Liver (tissue), 9 donors: ENCODE measurements around the gene GGA2. TPM values are rescaled to one million over a fixed set of nuclear protein-coding genes. Genes with fewer than 3 reads are reported as not detected.

Experiments used
- DNase-seq: peaks from one replicate; pipeline ENCODE4 v3.0.0-alpha.2; 2017; ENCODE audit warnings: low spot score
- H3K27ac ChIP-seq, 2 donors: one replicate each; pipeline ENCODE4 v1.7.0; 2013; ENCODE audit warnings: inconsistent platforms in 2 of 2, low read length in 2 of 2, control low read depth in 1 of 2, low read depth in 1 of 2, mild to moderate bottlenecking in 1 of 2
- H3K27me3 ChIP-seq, 4 donors: one replicate each; pipeline versions ENCODE4 v1.6.1 to v1.7.0; 2013; ENCODE audit warnings: low read length in 3 of 4, inconsistent platforms in 1 of 4, mild to moderate bottlenecking in 1 of 4, moderate library complexity in 1 of 4; ENCODE audit not compliant: control insufficient read depth in 4 of 4, insufficient read depth in 4 of 4
- H3K36me3 ChIP-seq, 4 donors: one replicate each; pipeline versions ENCODE4 v1.6.1 to v1.7.0; 2013; ENCODE audit warnings: low read length in 3 of 4, mild to moderate bottlenecking in 3 of 4, low read depth in 1 of 4, moderate library complexity in 1 of 4; ENCODE audit not compliant: control insufficient read depth in 4 of 4, insufficient read depth in 3 of 4
- H3K4me1 ChIP-seq, 4 donors: one replicate each; pipeline versions ENCODE4 v1.6.1 to v1.7.0; 2013; ENCODE audit warnings: low read length in 3 of 4, mild to moderate bottlenecking in 3 of 4, moderate library complexity in 1 of 4; ENCODE audit not compliant: control insufficient read depth in 4 of 4, insufficient read depth in 4 of 4
- H3K4me3 ChIP-seq, 3 donors: one replicate each; pipeline versions ENCODE4 v1.6.1 to v1.7.0; 2013; ENCODE audit warnings: low read length in 3 of 3, control low read depth in 1 of 3, low read depth in 1 of 3, mild to moderate bottlenecking in 1 of 3
- H3K9ac ChIP-seq, 2 donors: one replicate each; pipeline ENCODE4 v1.7.0; 2013; ENCODE audit warnings: low read length in 2 of 2, mild to moderate bottlenecking in 2 of 2, moderate library complexity in 2 of 2, control low read depth in 1 of 2, low read depth in 1 of 2
- H3K9me3 ChIP-seq, 4 donors: one replicate each; pipeline versions ENCODE4 v1.6.1 to v1.7.0; 2013; ENCODE audit warnings: low read length in 3 of 4; ENCODE audit not compliant: control insufficient read depth in 4 of 4
- EGR1 ChIP-seq, 2 donors: IDR thresholded peaks; 2 replicates each; pipeline ENCODE4 v1.6.1; 2016 to 2018; ENCODE audit warnings: antibody characterized with exemption in 2 of 2, low read depth in 2 of 2
- FOXA1 ChIP-seq: IDR thresholded peaks from 2 replicates; pipeline ENCODE4 v1.6.1; 2016; ENCODE audit warnings: antibody characterized with exemption
- FOXA2 ChIP-seq: IDR thresholded peaks from 2 replicates; pipeline ENCODE4 v1.6.1; 2016; ENCODE audit warnings: antibody characterized with exemption
- GABPA ChIP-seq, 2 donors: IDR thresholded peaks in 1 of 2; conservative IDR thresholded peaks in 1 of 2; 2 replicates each; pipeline ENCODE4 v1.6.1; 2016; ENCODE audit warnings: antibody characterized with exemption in 2 of 2, mild to moderate bottlenecking in 1 of 2, moderate library complexity in 1 of 2
- HNF4A ChIP-seq, 2 donors: conservative IDR thresholded peaks; 2 replicates each; pipeline ENCODE4 v1.6.1; 2016; ENCODE audit warnings: antibody characterized with exemption in 2 of 2, mild to moderate bottlenecking in 2 of 2
- HNF4G ChIP-seq: IDR thresholded peaks from 2 replicates; pipeline ENCODE4 v1.6.1; 2016; ENCODE audit warnings: antibody characterized with exemption
- JUND ChIP-seq, 2 donors: IDR thresholded peaks; 2 replicates each; pipeline ENCODE4 v1.6.1; 2016; ENCODE audit warnings: antibody characterized with exemption in 2 of 2
- NR2F2 ChIP-seq: IDR thresholded peaks from 2 replicates; pipeline ENCODE4 v1.6.1; 2016; ENCODE audit warnings: antibody characterized with exemption
- RAD21 ChIP-seq, 2 donors: IDR thresholded peaks; 2 replicates each; pipeline ENCODE4 v1.6.1; 2016; ENCODE audit warnings: antibody characterized with exemption in 2 of 2, mild to moderate bottlenecking in 2 of 2
- RXRA ChIP-seq, 2 donors: IDR thresholded peaks; 2 replicates each; pipeline ENCODE4 v1.6.1; 2017 to 2018; ENCODE audit warnings: antibody characterized with exemption in 2 of 2, mild to moderate bottlenecking in 1 of 2
- SP1 ChIP-seq: IDR thresholded peaks from 2 replicates; pipeline ENCODE4 v1.6.1; 2018; ENCODE audit warnings: antibody characterized with exemption, mild to moderate bottlenecking
- TAF1 ChIP-seq: conservative IDR thresholded peaks from 2 replicates; pipeline ENCODE4 v1.6.1; 2016; ENCODE audit warnings: antibody characterized with exemption, mild to moderate bottlenecking
- YY1 ChIP-seq: IDR thresholded peaks from 2 replicates; pipeline ENCODE4 v1.6.1; 2016; ENCODE audit warnings: antibody characterized with exemption, mild to moderate bottlenecking
- WGBS: extraction: QIAGEN DNeasy Blood & Tissue Kit; methylation state at CpG from one replicate; pipeline ENCODE4 v1.1.7; 2013; 5-methylcytosine and 5-hydroxymethylcytosine counted together
- polyA plus RNA-seq, 2 donors: library from polyadenylated mRNA; stranded (reverse) in 1 of 2; unstranded in 1 of 2; fragments of 200-250 nt in 1 of 2; fragments of >200 nt in 1 of 2; fragmentation: Nextera tagmentation in 1 of 2; extraction: Ambion mirVana in 1 of 2; gene quantifications; one replicate each; pipeline versions ENCODE4 v1.2.1 to v1.2.3, GENCODE V29; 2013 to 2015
- total RNA-seq, 2 donors: library from RNA; depleted of rRNA; stranded (reverse); fragments of >200 nt; gene quantifications; one replicate each; pipeline ENCODE4 v1.2.3, GENCODE V29; 2014
- TF ChIP-seq, protein P1 (sequence below): fragments of 150-350 bp; IDR thresholded peaks from 2 replicates; pipeline ENCODE4 v1.5.1; 2017; ENCODE audit warnings: improper control_type of control experiment, low read depth, low read length; ENCODE audit not compliant: missing input control
- TF ChIP-seq, protein P2 (sequence below): IDR thresholded peaks from 2 replicates; pipeline ENCODE4 v1.6.1; 2016; ENCODE audit warnings: antibody characterized with exemption
- TF ChIP-seq, protein P3 (sequence below): IDR thresholded peaks from 2 replicates; pipeline ENCODE4 v1.6.1; 2016; ENCODE audit warnings: antibody characterized with exemption
- TF ChIP-seq, protein P4 (sequence below): IDR thresholded peaks from 2 replicates; pipeline ENCODE4 v1.6.1; 2016; ENCODE audit warnings: antibody characterized with exemption, mild to moderate bottlenecking
- TF ChIP-seq, protein P5 (sequence below): IDR thresholded peaks from 2 replicates; pipeline ENCODE4 v1.6.1; 2016; ENCODE audit warnings: antibody characterized with exemption
- donor health status: healthy.
- donor health status: healthy.
- donor health status: healthy.
- donor health status: healthy.
- donor health status: healthy.

GGA2 gene
- total and polyA plus RNA-seq, 4 donors = 8.4 to 23.9 (median 16.0) TPM

DNA sequence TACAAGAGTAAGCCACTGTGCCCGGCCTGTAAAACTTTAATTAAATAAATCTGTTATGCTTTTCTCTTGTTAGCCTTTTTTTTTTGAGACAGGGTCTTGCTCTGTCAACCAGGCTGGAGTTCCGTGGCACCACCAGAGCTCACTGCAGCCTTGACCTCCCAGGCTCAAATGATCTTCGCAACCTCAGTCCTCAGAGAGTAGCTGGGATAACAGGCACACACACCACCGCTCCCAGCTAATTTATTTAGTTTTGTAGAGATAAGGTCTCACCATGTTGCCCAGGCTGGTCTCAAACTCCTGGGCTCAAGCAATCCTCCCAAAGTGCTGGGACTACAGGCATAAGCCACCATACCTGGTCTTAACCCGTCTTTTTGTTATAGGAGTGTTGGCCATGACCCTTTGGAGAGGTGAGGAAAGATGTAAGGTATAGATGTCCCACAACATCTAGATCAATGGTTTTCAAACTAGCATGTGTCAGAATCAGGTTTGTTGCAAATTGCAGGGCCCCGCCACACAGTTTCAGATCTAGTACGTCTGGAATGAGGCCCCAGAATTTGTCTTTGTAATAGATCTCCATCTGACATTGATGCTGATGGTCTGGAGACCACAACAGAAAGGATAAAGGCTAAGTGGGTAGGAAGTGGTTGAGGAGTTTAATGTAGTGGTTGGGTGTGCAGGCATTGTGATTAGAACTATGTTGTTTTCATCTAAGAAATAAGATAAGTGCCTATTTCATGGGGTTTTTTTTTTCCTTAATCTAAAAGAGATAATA lies 4.3 kb upstream of the GGA2 start (continued):
- TF ChIP-seq, protein P1, sequence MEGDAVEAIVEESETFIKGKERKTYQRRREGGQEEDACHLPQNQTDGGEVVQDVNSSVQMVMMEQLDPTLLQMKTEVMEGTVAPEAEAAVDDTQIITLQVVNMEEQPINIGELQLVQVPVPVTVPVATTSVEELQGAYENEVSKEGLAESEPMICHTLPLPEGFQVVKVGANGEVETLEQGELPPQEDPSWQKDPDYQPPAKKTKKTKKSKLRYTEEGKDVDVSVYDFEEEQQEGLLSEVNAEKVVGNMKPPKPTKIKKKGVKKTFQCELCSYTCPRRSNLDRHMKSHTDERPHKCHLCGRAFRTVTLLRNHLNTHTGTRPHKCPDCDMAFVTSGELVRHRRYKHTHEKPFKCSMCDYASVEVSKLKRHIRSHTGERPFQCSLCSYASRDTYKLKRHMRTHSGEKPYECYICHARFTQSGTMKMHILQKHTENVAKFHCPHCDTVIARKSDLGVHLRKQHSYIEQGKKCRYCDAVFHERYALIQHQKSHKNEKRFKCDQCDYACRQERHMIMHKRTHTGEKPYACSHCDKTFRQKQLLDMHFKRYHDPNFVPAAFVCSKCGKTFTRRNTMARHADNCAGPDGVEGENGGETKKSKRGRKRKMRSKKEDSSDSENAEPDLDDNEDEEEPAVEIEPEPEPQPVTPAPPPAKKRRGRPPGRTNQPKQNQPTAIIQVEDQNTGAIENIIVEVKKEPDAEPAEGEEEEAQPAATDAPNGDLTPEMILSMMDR = no peak
- TF ChIP-seq, protein P2, sequence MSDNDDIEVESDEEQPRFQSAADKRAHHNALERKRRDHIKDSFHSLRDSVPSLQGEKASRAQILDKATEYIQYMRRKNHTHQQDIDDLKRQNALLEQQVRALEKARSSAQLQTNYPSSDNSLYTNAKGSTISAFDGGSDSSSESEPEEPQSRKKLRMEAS = no peak

DNA sequence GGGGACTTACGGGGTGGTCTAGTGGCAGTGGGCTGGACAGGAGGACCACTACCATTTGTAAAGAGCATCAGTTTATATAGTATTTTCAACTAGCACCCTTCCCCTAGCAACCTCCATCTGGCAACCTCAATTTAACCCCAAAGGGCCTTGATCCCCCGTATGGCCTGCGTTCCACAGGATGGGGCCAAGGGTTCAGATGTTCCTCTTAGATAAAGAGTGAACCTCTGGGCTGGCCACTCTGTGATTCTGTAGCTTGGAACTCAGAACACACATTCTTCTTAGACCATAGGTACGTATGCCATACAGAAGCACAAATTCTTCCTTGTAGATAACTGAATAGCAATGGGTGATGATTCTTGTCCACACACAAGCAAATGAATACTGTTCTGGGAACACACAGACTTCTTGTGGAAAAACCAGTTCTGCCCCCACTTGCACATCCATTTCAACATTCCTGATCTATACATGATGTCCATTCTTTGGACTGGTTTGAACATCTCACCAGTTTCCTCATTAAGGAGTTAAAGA lies 1.9 kb upstream of the GGA2 start:
- peaks cover 3 to 13% (median 11%) of the 10 kb centered on the region in 4 donors for H3K4me1 ChIP-seq
- H3K27ac ChIP-seq = no peak overlapping the region
- H3K36me3 ChIP-seq = peaks cover 0 to 2% (median 0%) of the 10 kb centered on the region in 4 donors
- WGBS = 94% methylated on average over 4 of the region's 4 CpGs
- no peaks in the 10 kb centered on the region for H3K27me3 ChIP-seq
- no peaks in the 10 kb centered on the region for H3K9me3 ChIP-seq
- no peak overlapping the region for H3K9ac ChIP-seq
- TF ChIP-seq, protein P3, sequence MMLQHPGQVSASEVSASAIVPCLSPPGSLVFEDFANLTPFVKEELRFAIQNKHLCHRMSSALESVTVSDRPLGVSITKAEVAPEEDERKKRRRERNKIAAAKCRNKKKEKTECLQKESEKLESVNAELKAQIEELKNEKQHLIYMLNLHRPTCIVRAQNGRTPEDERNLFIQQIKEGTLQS = no peak
- no peak for TF ChIP-seq YY1
- H3K4me3 ChIP-seq = no peak overlapping the region
- DNase-seq = no peak

DNA sequence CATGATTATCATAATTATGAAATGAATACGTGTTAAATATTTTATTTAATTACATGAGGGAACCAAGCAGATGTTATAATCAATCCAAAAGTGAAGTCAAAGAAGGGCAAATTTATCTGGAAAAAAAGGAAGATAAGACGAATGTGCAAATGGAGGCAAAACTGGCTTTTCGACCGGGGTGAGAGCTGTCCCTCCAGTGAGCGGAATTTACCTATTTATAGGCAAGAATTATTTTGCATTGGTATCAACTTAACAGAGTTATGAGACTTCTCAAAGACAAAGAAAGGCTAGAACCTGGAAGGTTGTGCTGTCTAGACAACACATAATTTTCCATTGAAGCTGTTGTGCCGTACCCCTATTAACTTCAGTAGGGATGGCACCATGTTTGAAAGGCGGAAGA lies 1.4 kb upstream of the GGA2 start:
- WGBS = 95% methylated on average over 7 of the region's 7 CpGs
- no peaks in the 10 kb centered on the region for H3K9me3 ChIP-seq
- TF ChIP-seq SP1 (no peak), HNF4G (no peak), RXRA (IDR thresholded peaks at IDR 0.05) (no peak), EGR1 (IDR thresholded peaks at IDR 0.05; ENCODE audit: low read depth in 2 of 2) (no peak), YY1 (no peak), FOXA1 (no peak), HNF4A (conservative IDR thresholded peaks at IDR 0.05) (no peak), NR2F2 (no peak), GABPA (IDR thresholded peaks at IDR 0.05 in 1 of 2, conservative IDR thresholded peaks at IDR 0.05 in 1 of 2) (no peak), JUND (IDR thresholded peaks at IDR 0.05) (no peak), RAD21 (IDR thresholded peaks at IDR 0.05) (no peak), FOXA2 (no peak), TAF1 (no peak)
- TF ChIP-seq, protein P1 = no peak
- TF ChIP-seq, protein P4, sequence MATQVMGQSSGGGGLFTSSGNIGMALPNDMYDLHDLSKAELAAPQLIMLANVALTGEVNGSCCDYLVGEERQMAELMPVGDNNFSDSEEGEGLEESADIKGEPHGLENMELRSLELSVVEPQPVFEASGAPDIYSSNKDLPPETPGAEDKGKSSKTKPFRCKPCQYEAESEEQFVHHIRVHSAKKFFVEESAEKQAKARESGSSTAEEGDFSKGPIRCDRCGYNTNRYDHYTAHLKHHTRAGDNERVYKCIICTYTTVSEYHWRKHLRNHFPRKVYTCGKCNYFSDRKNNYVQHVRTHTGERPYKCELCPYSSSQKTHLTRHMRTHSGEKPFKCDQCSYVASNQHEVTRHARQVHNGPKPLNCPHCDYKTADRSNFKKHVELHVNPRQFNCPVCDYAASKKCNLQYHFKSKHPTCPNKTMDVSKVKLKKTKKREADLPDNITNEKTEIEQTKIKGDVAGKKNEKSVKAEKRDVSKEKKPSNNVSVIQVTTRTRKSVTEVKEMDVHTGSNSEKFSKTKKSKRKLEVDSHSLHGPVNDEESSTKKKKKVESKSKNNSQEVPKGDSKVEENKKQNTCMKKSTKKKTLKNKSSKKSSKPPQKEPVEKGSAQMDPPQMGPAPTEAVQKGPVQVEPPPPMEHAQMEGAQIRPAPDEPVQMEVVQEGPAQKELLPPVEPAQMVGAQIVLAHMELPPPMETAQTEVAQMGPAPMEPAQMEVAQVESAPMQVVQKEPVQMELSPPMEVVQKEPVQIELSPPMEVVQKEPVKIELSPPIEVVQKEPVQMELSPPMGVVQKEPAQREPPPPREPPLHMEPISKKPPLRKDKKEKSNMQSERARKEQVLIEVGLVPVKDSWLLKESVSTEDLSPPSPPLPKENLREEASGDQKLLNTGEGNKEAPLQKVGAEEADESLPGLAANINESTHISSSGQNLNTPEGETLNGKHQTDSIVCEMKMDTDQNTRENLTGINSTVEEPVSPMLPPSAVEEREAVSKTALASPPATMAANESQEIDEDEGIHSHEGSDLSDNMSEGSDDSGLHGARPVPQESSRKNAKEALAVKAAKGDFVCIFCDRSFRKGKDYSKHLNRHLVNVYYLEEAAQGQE = no peak
- TF ChIP-seq, protein P2 = no peak
- TF ChIP-seq, protein P3 = no peak
- TF ChIP-seq, protein P5, sequence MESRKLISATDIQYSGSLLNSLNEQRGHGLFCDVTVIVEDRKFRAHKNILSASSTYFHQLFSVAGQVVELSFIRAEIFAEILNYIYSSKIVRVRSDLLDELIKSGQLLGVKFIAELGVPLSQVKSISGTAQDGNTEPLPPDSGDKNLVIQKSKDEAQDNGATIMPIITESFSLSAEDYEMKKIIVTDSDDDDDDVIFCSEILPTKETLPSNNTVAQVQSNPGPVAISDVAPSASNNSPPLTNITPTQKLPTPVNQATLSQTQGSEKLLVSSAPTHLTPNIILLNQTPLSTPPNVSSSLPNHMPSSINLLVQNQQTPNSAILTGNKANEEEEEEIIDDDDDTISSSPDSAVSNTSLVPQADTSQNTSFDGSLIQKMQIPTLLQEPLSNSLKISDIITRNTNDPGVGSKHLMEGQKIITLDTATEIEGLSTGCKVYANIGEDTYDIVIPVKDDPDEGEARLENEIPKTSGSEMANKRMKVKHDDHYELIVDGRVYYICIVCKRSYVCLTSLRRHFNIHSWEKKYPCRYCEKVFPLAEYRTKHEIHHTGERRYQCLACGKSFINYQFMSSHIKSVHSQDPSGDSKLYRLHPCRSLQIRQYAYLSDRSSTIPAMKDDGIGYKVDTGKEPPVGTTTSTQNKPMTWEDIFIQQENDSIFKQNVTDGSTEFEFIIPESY = no peak
- H3K4me1 ChIP-seq = peaks cover 3 to 13% (median 11%) of the 10 kb centered on the region in 4 donors
- no peak overlapping the region for H3K27ac ChIP-seq
- peaks cover 0 to 2% (median 0%) of the 10 kb centered on the region in 4 donors for H3K36me3 ChIP-seq
- no peaks in the 10 kb centered on the region for H3K27me3 ChIP-seq
- DNase-seq = no peak
- no peak overlapping the region for H3K4me3 ChIP-seq
- no peak overlapping the region for H3K9ac ChIP-seq
